ENCODE results near the gene VPS29. TPM values are rescaled to one million over a fixed set of nuclear protein-coding genes. Genes with fewer than 3 reads are reported as not detected.

Gene VPS29
- total and polyA plus RNA-seq, 2 of the 8 experiments (the other 6 are each of a cell fraction or from before 2014, with no cell fraction given) = 59.0 to 74.6 TPM

DNA sequence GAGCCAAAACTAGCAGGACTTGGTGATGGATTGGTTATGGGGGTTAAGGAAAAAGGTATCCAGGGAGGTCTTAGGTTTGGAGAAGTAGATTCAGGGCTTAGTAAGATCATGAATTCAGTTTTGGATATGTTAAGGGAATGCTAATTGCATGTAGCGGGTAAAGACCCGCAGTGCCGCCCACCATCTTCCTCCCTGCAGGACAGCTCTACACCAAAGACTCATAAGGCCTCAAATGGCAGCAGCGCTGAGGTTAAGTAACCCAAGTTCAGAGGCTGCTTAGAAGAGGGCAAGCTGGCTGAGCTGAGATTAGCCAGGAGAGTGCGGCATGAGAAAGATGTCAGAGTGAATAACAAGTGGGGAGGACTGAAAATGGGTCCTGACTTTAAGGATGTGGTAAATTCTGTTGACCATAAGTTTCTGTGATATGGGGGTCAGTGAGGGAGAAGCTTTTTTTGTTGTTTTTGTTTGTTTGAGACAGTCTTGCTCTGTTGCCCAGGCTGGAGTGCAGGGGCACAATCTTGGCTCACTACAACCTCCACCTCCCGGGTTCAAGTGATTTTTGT, 26.4 kb upstream of the VPS29 start (continued):
- TF ChIP-seq, protein P1, sequence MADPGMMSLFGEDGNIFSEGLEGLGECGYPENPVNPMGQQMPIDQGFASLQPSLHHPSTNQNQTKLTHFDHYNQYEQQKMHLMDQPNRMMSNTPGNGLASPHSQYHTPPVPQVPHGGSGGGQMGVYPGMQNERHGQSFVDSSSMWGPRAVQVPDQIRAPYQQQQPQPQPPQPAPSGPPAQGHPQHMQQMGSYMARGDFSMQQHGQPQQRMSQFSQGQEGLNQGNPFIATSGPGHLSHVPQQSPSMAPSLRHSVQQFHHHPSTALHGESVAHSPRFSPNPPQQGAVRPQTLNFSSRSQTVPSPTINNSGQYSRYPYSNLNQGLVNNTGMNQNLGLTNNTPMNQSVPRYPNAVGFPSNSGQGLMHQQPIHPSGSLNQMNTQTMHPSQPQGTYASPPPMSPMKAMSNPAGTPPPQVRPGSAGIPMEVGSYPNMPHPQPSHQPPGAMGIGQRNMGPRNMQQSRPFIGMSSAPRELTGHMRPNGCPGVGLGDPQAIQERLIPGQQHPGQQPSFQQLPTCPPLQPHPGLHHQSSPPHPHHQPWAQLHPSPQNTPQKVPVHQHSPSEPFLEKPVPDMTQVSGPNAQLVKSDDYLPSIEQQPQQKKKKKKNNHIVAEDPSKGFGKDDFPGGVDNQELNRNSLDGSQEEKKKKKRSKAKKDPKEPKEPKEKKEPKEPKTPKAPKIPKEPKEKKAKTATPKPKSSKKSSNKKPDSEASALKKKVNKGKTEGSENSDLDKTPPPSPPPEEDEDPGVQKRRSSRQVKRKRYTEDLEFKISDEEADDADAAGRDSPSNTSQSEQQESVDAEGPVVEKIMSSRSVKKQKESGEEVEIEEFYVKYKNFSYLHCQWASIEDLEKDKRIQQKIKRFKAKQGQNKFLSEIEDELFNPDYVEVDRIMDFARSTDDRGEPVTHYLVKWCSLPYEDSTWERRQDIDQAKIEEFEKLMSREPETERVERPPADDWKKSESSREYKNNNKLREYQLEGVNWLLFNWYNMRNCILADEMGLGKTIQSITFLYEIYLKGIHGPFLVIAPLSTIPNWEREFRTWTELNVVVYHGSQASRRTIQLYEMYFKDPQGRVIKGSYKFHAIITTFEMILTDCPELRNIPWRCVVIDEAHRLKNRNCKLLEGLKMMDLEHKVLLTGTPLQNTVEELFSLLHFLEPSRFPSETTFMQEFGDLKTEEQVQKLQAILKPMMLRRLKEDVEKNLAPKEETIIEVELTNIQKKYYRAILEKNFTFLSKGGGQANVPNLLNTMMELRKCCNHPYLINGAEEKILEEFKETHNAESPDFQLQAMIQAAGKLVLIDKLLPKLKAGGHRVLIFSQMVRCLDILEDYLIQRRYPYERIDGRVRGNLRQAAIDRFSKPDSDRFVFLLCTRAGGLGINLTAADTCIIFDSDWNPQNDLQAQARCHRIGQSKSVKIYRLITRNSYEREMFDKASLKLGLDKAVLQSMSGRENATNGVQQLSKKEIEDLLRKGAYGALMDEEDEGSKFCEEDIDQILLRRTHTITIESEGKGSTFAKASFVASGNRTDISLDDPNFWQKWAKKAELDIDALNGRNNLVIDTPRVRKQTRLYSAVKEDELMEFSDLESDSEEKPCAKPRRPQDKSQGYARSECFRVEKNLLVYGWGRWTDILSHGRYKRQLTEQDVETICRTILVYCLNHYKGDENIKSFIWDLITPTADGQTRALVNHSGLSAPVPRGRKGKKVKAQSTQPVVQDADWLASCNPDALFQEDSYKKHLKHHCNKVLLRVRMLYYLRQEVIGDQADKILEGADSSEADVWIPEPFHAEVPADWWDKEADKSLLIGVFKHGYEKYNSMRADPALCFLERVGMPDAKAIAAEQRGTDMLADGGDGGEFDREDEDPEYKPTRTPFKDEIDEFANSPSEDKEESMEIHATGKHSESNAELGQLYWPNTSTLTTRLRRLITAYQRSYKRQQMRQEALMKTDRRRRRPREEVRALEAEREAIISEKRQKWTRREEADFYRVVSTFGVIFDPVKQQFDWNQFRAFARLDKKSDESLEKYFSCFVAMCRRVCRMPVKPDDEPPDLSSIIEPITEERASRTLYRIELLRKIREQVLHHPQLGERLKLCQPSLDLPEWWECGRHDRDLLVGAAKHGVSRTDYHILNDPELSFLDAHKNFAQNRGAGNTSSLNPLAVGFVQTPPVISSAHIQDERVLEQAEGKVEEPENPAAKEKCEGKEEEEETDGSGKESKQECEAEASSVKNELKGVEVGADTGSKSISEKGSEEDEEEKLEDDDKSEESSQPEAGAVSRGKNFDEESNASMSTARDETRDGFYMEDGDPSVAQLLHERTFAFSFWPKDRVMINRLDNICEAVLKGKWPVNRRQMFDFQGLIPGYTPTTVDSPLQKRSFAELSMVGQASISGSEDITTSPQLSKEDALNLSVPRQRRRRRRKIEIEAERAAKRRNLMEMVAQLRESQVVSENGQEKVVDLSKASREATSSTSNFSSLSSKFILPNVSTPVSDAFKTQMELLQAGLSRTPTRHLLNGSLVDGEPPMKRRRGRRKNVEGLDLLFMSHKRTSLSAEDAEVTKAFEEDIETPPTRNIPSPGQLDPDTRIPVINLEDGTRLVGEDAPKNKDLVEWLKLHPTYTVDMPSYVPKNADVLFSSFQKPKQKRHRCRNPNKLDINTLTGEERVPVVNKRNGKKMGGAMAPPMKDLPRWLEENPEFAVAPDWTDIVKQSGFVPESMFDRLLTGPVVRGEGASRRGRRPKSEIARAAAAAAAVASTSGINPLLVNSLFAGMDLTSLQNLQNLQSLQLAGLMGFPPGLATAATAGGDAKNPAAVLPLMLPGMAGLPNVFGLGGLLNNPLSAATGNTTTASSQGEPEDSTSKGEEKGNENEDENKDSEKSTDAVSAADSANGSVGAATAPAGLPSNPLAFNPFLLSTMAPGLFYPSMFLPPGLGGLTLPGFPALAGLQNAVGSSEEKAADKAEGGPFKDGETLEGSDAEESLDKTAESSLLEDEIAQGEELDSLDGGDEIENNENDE (IDR thresholded peaks at IDR 0.05; ENCODE audit: insufficient replicate concordance, low read length) = no peak
- TF ChIP-seq PHF8 (conservative IDR thresholded peaks at IDR 0.05; ENCODE audit: low read depth, low read length) (no peak), BCL11A (IDR thresholded peaks at IDR 0.05; ENCODE audit: low read depth in 2 of 2, low read length in 2 of 2) (no peak), CBX5 (IDR thresholded peaks at IDR 0.05; ENCODE audit: low read depth, low read length) (no peak), POLR2AphosphoS5 (IDR thresholded peaks at IDR 0.05; ENCODE audit: low read depth, low read length) (no peak), CREB1 (IDR thresholded peaks at IDR 0.05) (no peak), FOSL1 (IDR thresholded peaks at IDR 0.05; ENCODE audit: insufficient read depth, low read depth, low read length) (no peak), POLR2A (IDR thresholded peaks at IDR 0.05; ENCODE audit: control extremely low read depth in 1 of 2, low read depth in 2 of 2, low read length in 2 of 2) (no peak)
